OCI-LY3 (cell line): Measurements from ENCODE around the gene CIZ1.

Source experiments
- H2AFZ ChIP-seq: fragments of 200-600, 300-600 bp; shearing (Covaris generic); 2 replicates; pipeline ENCODE4 v1.6.0; 2014; ENCODE audit warnings: antibody characterized with exemption, low read depth, low read length
- H3K27ac ChIP-seq: fragments of 200-600, 300-600 bp; sonication (generic); 2 replicates; pipeline ENCODE4 v1.5.1; 2014; ENCODE audit warnings: mild to moderate bottlenecking, low read length, moderate library complexity, mixed read lengths
- H3K27me3 ChIP-seq: fragments of 200-600, 300-600 bp; sonication (generic); 2 replicates; pipeline ENCODE4 v1.6.1; 2014; ENCODE audit warnings: low read depth, low read length, mixed read lengths
- H3K36me3 ChIP-seq: fragments of 200-600, 300-600 bp; sonication (generic); replicated peaks from 2 replicates; pipeline ENCODE3; 2014; ENCODE audit warnings: low read depth, low read length, mixed read lengths
- H3K4me1 ChIP-seq: fragments of 300-600, 200-600 bp; sonication (generic); 2 replicates; pipeline ENCODE4 v1.6.1; 2014; ENCODE audit warnings: low read length, mixed read lengths
- H3K4me2 ChIP-seq: fragments of 200-600, 300-600 bp; sonication (generic); 2 replicates; pipeline ENCODE4 v1.6.1; 2014; ENCODE audit warnings: low read length, mixed read lengths
- H3K4me3 ChIP-seq: fragments of 300-600, 200-600 bp; sonication (generic); 2 replicates; pipeline ENCODE4 v1.5.1; 2014; ENCODE audit warnings: antibody characterized with exemption, mild to moderate bottlenecking, low read length, moderate library complexity
- H3K79me2 ChIP-seq: fragments of 300-600, 200-600 bp; shearing (Covaris generic); 2 replicates; pipeline ENCODE4 v1.6.1; 2014; ENCODE audit warnings: mild to moderate bottlenecking, low read length, mixed read lengths
- H3K9ac ChIP-seq: fragments of 300-600, 200-600 bp; shearing (Covaris generic); 2 replicates; pipeline ENCODE4 v1.6.0; 2014; ENCODE audit warnings: mild to moderate bottlenecking, low read length, moderate library complexity
- H3K9me3 ChIP-seq: fragments of 200-600, 300-600 bp; shearing (Covaris generic); 2 replicates; pipeline ENCODE4 v1.6.1; 2014; ENCODE audit warnings: low read length, mixed read lengths; ENCODE audit not compliant: insufficient read depth
- H4K20me1 ChIP-seq: fragments of 200-600, 300-600 bp; sonication (generic); 2 replicates; pipeline ENCODE4 v1.6.1; 2016; ENCODE audit warnings: low read length, mixed read lengths; ENCODE audit not compliant: insufficient read depth
- CTCF ChIP-seq: fragments of 200-600, 300-600 bp; sonication (generic); IDR thresholded peaks from 2 replicates; pipeline ENCODE4 v1.5.1; 2014; ENCODE audit warnings: antibody characterized with exemption, low read length, low read depth
- EZH2phosphoT487 ChIP-seq: fragments of 200-600 bp; shearing (Covaris generic); IDR thresholded peaks from 2 replicates; pipeline ENCODE4 v1.6.1; 2018; ENCODE audit warnings: antibody characterized with exemption, mixed run types, low read depth

CIZ1 gene

GRCh38 chr9:128224877-128225276, 33.5 kb upstream of the CIZ1 start:
- H3K27me3 ChIP-seq: no peaks in the 10 kb centered on the region; the same call in 1 of the 2 replicates
- no peak for TF ChIP-seq EZH2phosphoT487
- no peak for TF ChIP-seq CTCF
- H3K4me2 ChIP-seq: no peak overlapping the region
- H3K27ac ChIP-seq: no peak overlapping the region
- no peaks in the 10 kb centered on the region for H3K36me3 ChIP-seq
- H3K79me2 ChIP-seq: no peaks in the 10 kb centered on the region
- no peaks in the 10 kb centered on the region for H3K9me3 ChIP-seq
- H3K4me1 ChIP-seq: peaks cover 6% of the 10 kb centered on the region; the same call in 1 of the 2 replicates
- no peaks in the 10 kb centered on the region for H4K20me1 ChIP-seq
- H2AFZ ChIP-seq: no peak overlapping the region
- H3K4me3 ChIP-seq: no peak overlapping the region
- H3K9ac ChIP-seq: no peak overlapping the region

GRCh38 chr9:128222880-128223670, 31.7 kb upstream of the CIZ1 start:
- no peaks in the 10 kb centered on the region for H3K79me2 ChIP-seq
- no peaks in the 10 kb centered on the region; the same call in 1 of the 2 replicates for H3K27me3 ChIP-seq
- no peak overlapping the region for H3K4me3 ChIP-seq
- H3K4me1 ChIP-seq: peaks cover 9% of the 10 kb centered on the region
- H3K4me2 ChIP-seq: no peak overlapping the region
- H3K9ac ChIP-seq: no peak overlapping the region
- no peaks in the 10 kb centered on the region for H3K9me3 ChIP-seq
- no peaks in the 10 kb centered on the region for H3K36me3 ChIP-seq
- H2AFZ ChIP-seq: no peak overlapping the region
- no peak overlapping the region for H3K27ac ChIP-seq
- no peak for TF ChIP-seq EZH2phosphoT487
- TF ChIP-seq CTCF: no peak
- no peaks in the 10 kb centered on the region for H4K20me1 ChIP-seq

GRCh38 chr9:128222026-128222425, 30.7 kb upstream of the CIZ1 start:
- TF ChIP-seq CTCF (no peak), EZH2phosphoT487 (no peak)
- H2AFZ ChIP-seq: no peak overlapping the region
- H3K9me3 ChIP-seq: no peaks in the 10 kb centered on the region
- no peak overlapping the region for H3K4me3 ChIP-seq
- H3K79me2 ChIP-seq: no peaks in the 10 kb centered on the region
- H3K27ac ChIP-seq: no peak overlapping the region
- H3K4me1 ChIP-seq: peaks cover 14% of the 10 kb centered on the region
- H3K4me2 ChIP-seq: no peak overlapping the region
- H4K20me1 ChIP-seq: no peaks in the 10 kb centered on the region
- no peaks in the 10 kb centered on the region for H3K36me3 ChIP-seq
- H3K27me3 ChIP-seq: no peaks in the 10 kb centered on the region; the same call in 1 of the 2 replicates
- no peak overlapping the region for H3K9ac ChIP-seq

- Histone ChIP-seq H3K36me3 (no peaks in the 10 kb centered on the region), H3K4me3 (no peak overlapping the region), H3K4me2 (no peak overlapping the region), H3K4me1 (peaks cover 8% of the 10 kb centered on the region), H3K27ac (no peak overlapping the region), H3K9me3 (no peaks in the 10 kb centered on the region), H2AFZ (no peak overlapping the region), H3K9ac (no peak overlapping the region), H3K27me3 (no peaks in the 10 kb centered on the region), H4K20me1 (no peaks in the 10 kb centered on the region), H3K79me2 (no peaks in the 10 kb centered on the region)
- TF ChIP-seq EZH2phosphoT487: no peak
- TF ChIP-seq CTCF: no peak
Observed at GRCh38 chr9:128219831-128220230, 28.5 kb upstream of the CIZ1 start.
